ENCODE data around the gene DRICH1. TPM values are rescaled to one million over a fixed set of nuclear protein-coding genes. Genes with fewer than 3 reads are reported as not detected.
"Not testable (repeated sequence)": the region's sequence is repeated elsewhere in the genome, so short reads cannot be mapped to it uniquely, and the experiment has no call there.

Gene DRICH1
- total RNA-seq (2014; rRNA removed; shearing (Covaris generic)), result not detected in 2 replicates
- polyA plus RNA-seq (2014; cell fraction: nucleus; rRNA removed), result not detected in 2 replicates

- DNase-seq (ENCODE audit: extremely low read depth, low read depth), result no peak
These were observed at the start of gene DRICH1 for GRCh38 chr22:23632178-23632577. Gene DRICH1 (minus strand): TSS chr22:23632321. CDS start chr22:23632023, 298 bp downstream.

GRCh38 chr22:23681026-23681809 lies 49.1 kb upstream of the DRICH1 start:
- no peak for DNase-seq (ENCODE audit: extremely low read depth, low read depth)

GRCh38 chr22:23678133-23678532 lies 46.0 kb upstream of the DRICH1 start:
- no peak for DNase-seq (ENCODE audit: extremely low read depth, low read depth)

- DNase-seq (ENCODE audit: extremely low read depth, low read depth), result no peak
These were observed 45.5 kb upstream of the DRICH1 start for GRCh38 chr22:23677701-23677995.

GRCh38 chr22:23676841-23677700 lies 45.0 kb upstream of the DRICH1 start:
- DNase-seq (ENCODE audit: extremely low read depth, low read depth), result not testable (repeated sequence)

GRCh38 chr22:23675502-23676415 lies 43.6 kb upstream of the DRICH1 start:
- no peak for DNase-seq (ENCODE audit: extremely low read depth, low read depth)

- DNase-seq (ENCODE audit: extremely low read depth, low read depth), result not testable (repeated sequence)
These were observed 42.9 kb upstream of the DRICH1 start for GRCh38 chr22:23674886-23675501.

GRCh38 chr22:23673826-23674690 lies 41.9 kb upstream of the DRICH1 start:
- no peak for DNase-seq (ENCODE audit: extremely low read depth, low read depth)

GRCh38 chr22:23673050-23673620 lies 41.0 kb upstream of the DRICH1 start:
- no peak for DNase-seq (ENCODE audit: extremely low read depth, low read depth)

GRCh38 chr22:23672307-23673049 lies 40.4 kb upstream of the DRICH1 start:
- not testable (repeated sequence) for DNase-seq (ENCODE audit: extremely low read depth, low read depth)

- not testable (repeated sequence) for DNase-seq (ENCODE audit: extremely low read depth, low read depth)
These were observed 39.3 kb upstream of the DRICH1 start for GRCh38 chr22:23671387-23671786.

GRCh38 chr22:23670378-23671295 lies 38.5 kb upstream of the DRICH1 start:
- DNase-seq (ENCODE audit: extremely low read depth, low read depth), result no peak

- DNase-seq (ENCODE audit: extremely low read depth, low read depth), result not testable (repeated sequence)
These were observed 28.3 kb upstream of the DRICH1 start for GRCh38 chr22:23660381-23660780.

- DNase-seq (ENCODE audit: extremely low read depth, low read depth), result no peak
These were observed 25.6 kb upstream of the DRICH1 start for GRCh38 chr22:23657727-23658126.

- DNase-seq (ENCODE audit: extremely low read depth, low read depth), result no peak
These were observed 23.9 kb upstream of the DRICH1 start for GRCh38 chr22:23655891-23656475.

GRCh38 chr22:23652711-23653110 lies 20.6 kb upstream of the DRICH1 start:
- DNase-seq (ENCODE audit: extremely low read depth, low read depth), result no peak

GRCh38 chr22:23652286-23652685 lies 20.2 kb upstream of the DRICH1 start:
- no peak for DNase-seq (ENCODE audit: extremely low read depth, low read depth)
